ENCODE results near the gene CCDC27. TPM values are rescaled to one million over a fixed set of nuclear protein-coding genes. Genes with fewer than 3 reads are reported as not detected.

Gene CCDC27
- total and polyA plus RNA-seq, 2 of the 13 experiments (the other 11 are each of a cell fraction or from before 2014, with no cell fraction given) = not detected

DNA sequence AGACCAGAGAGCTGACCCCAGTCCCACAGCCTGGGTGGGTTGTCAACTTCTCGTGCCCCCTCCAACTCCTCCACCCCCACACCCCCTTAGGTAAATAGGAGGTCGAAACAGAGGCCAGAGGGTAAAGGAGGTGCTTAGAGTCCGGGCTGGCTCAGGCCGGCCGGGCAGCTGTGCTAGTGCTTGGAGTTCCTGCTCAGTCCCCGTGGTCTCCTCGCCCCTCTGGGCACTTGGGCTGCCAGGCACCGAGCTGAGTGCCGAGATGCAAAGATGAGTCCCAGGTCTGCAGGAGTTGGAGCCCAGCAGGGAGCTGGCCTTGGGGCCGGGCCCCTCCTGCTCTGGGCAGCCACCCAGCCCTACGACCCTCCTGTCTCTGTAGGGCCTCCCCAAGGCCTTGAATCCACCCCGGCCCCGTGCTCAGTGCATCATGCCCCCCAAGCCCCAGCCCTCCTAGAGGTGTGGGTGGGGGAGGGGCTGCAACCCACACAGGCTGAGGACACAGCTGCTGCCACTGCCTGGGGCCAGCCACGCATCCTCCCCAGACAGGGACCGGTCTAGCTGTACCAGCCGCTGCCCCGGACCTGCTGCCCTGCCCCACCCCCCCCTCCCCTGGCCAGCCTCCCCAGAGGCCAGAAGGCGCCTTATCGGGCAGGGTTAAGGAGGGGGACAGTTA lies 22.2 kb downstream of the CCDC27 start:
- WGBS (ENCODE audit: low lambda C conversion rate) = 14% methylated on average over 4 of the region's 19 CpGs
- no peaks in the 10 kb centered on the region for H3K27me3 ChIP-seq (ENCODE audit: control insufficient read depth in 1 of 2, insufficient read depth in 2 of 2, low read length in 2 of 2)
- peaks cover 18% of the 10 kb centered on the region for H3K79me2 ChIP-seq (ENCODE audit: insufficient read depth, low read length)
- no peak overlapping the region for H2AFZ ChIP-seq (ENCODE audit: low read length)
- H3K27ac ChIP-seq (ENCODE audit: extremely low read length, insufficient read depth, low read length) = peak overlapping the region; percentile 86
- FAIRE-seq = no peak
- ATAC-seq = no peak
- H3K4me2 ChIP-seq (ENCODE audit: low read depth, low read length) = peak overlapping the region; percentile 93
- CTCF ChIA-PET (ENCODE audit: low intra/inter-chr PET ratio, low total read pairs) = no interaction called here
- peak overlapping the region; percentile 81 for H3K9ac ChIP-seq (ENCODE audit: insufficient read depth, low read depth, low read length)
- no peaks in the 10 kb centered on the region for H3K36me3 ChIP-seq (replicated peaks in 1 of 2; ENCODE audit: control insufficient read depth in 1 of 2, insufficient read depth in 2 of 2, low read length in 2 of 2)
- H3K4me1 ChIP-seq (ENCODE audit: insufficient read depth, low read length) = peaks cover 61% of the 10 kb centered on the region
- POLR2A ChIA-PET = interaction anchor here (0.9 to 1.8 kb wide), 4 partner anchors 11 to 149 kb away, joined by 3 to 10 read pairs (median 4); partner anchors contain the start of gene TPRG1L
- no TSS peak for BruUV-seq (replicated peaks)
- no peaks in the 10 kb centered on the region for H3K9me3 ChIP-seq (ENCODE audit: low read length)
- intact Hi-C loops (cut with micrococcal nuclease; ENCODE audit: unreplicated experiment) (loop anchor here (10.0 kb wide), 1 partner anchor 130 kb away; the partner anchor contains the start of gene C1orf174), in situ Hi-C loops (cut with HindIII; ENCODE audit: extremely low pct_ligation_motif_present, low pct_unique_long_range_greater_than_20kb) (no loop called here)
- H3K4me3 ChIP-seq (replicated peaks in 1 of 3; ENCODE audit: insufficient read depth in 1 of 3, low read depth in 2 of 3, low read length in 3 of 3) = peak overlapping the region; percentile 89 to 90 (median 90)
- H4K20me1 ChIP-seq (ENCODE audit: insufficient read depth, low read length) = no peaks in the 10 kb centered on the region
- DNase-seq (ENCODE audit: low spot score) = no peak
- TF ChIP-seq ZNF788 (CRISPR knock-in tag; IDR thresholded peaks at IDR 0.05; ENCODE audit: borderline replicate concordance) (0 out of 2 replicates have a peak, but pooled peaks have one; percentile 35), ZNF607 (CRISPR knock-in tag; IDR thresholded peaks at IDR 0.05; ENCODE audit: borderline replicate concordance) (no peak), AGO2 (optimal IDR thresholded peaks at IDR 0.05; ENCODE audit: low read depth, low read length) (peak; percentile 63), XRCC5 (optimal IDR thresholded peaks at IDR 0.05; ENCODE audit: low read length) (peak; percentile 37), RBFOX2 (IDR thresholded peaks at IDR 0.05; ENCODE audit: low read depth, low read length) (peak; percentile 74; the same call in 1 of the 2 replicates), ZNF772 (CRISPR knock-in tag; IDR thresholded peaks at IDR 0.05) (peak; percentile 35; the same call in 1 of the 2 replicates), RBM39 (IDR thresholded peaks at IDR 0.05; ENCODE audit: low read depth, low read length, poor library complexity, severe bottlenecking) (peak; percentile 49), TARDBP (CRISPR knock-in tag; IDR thresholded peaks at IDR 0.05) (peak; percentile 54; the same call in 1 of the 2 replicates), ZBTB7B (CRISPR knock-in tag; IDR thresholded peaks at IDR 0.05) (0 out of 2 replicates have a peak, but pooled peaks have one; percentile 24), HNF4A (CRISPR knock-in tag; IDR thresholded peaks at IDR 0.05) (0 out of 2 replicates have a peak, but pooled peaks have one; percentile 6)
- TF ChIP-seq, protein P1, sequence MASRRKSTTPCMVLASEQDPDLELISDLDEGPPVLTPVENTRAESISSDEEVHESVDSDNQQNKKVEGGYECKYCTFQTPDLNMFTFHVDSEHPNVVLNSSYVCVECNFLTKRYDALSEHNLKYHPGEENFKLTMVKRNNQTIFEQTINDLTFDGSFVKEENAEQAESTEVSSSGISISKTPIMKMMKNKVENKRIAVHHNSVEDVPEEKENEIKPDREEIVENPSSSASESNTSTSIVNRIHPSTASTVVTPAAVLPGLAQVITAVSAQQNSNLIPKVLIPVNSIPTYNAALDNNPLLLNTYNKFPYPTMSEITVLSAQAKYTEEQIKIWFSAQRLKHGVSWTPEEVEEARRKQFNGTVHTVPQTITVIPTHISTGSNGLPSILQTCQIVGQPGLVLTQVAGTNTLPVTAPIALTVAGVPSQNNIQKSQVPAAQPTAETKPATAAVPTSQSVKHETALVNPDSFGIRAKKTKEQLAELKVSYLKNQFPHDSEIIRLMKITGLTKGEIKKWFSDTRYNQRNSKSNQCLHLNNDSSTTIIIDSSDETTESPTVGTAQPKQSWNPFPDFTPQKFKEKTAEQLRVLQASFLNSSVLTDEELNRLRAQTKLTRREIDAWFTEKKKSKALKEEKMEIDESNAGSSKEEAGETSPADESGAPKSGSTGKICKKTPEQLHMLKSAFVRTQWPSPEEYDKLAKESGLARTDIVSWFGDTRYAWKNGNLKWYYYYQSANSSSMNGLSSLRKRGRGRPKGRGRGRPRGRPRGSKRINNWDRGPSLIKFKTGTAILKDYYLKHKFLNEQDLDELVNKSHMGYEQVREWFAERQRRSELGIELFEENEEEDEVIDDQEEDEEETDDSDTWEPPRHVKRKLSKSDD (CRISPR knock-in tag; IDR thresholded peaks at IDR 0.05; ENCODE audit: low read depth) = peak; percentile 47; the same call in 1 of the 2 replicates
- TF ChIP-seq, protein P2, sequence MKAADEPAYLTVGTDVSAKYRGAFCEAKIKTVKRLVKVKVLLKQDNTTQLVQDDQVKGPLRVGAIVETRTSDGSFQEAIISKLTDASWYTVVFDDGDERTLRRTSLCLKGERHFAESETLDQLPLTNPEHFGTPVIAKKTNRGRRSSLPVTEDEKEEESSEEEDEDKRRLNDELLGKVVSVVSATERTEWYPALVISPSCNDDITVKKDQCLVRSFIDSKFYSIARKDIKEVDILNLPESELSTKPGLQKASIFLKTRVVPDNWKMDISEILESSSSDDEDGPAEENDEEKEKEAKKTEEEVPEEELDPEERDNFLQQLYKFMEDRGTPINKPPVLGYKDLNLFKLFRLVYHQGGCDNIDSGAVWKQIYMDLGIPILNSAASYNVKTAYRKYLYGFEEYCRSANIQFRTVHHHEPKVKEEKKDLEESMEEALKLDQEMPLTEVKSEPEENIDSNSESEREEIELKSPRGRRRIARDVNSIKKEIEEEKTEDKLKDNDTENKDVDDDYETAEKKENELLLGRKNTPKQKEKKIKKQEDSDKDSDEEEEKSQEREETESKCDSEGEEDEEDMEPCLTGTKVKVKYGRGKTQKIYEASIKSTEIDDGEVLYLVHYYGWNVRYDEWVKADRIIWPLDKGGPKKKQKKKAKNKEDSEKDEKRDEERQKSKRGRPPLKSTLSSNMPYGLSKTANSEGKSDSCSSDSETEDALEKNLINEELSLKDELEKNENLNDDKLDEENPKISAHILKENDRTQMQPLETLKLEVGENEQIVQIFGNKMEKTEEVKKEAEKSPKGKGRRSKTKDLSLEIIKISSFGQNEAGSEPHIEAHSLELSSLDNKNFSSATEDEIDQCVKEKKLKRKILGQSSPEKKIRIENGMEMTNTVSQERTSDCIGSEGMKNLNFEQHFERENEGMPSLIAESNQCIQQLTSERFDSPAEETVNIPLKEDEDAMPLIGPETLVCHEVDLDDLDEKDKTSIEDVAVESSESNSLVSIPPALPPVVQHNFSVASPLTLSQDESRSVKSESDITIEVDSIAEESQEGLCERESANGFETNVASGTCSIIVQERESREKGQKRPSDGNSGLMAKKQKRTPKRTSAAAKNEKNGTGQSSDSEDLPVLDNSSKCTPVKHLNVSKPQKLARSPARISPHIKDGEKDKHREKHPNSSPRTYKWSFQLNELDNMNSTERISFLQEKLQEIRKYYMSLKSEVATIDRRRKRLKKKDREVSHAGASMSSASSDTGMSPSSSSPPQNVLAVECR (CRISPR knock-in tag; IDR thresholded peaks at IDR 0.05; ENCODE audit: borderline replicate concordance) = 0 out of 2 replicates have a peak, but pooled peaks have one; percentile 22
- TF ChIP-seq, protein P3, sequence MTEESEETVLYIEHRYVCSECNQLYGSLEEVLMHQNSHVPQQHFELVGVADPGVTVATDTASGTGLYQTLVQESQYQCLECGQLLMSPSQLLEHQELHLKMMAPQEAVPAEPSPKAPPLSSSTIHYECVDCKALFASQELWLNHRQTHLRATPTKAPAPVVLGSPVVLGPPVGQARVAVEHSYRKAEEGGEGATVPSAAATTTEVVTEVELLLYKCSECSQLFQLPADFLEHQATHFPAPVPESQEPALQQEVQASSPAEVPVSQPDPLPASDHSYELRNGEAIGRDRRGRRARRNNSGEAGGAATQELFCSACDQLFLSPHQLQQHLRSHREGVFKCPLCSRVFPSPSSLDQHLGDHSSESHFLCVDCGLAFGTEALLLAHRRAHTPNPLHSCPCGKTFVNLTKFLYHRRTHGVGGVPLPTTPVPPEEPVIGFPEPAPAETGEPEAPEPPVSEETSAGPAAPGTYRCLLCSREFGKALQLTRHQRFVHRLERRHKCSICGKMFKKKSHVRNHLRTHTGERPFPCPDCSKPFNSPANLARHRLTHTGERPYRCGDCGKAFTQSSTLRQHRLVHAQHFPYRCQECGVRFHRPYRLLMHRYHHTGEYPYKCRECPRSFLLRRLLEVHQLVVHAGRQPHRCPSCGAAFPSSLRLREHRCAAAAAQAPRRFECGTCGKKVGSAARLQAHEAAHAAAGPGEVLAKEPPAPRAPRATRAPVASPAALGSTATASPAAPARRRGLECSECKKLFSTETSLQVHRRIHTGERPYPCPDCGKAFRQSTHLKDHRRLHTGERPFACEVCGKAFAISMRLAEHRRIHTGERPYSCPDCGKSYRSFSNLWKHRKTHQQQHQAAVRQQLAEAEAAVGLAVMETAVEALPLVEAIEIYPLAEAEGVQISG (CRISPR knock-in tag; IDR thresholded peaks at IDR 0.05) = 0 out of 2 replicates have a peak, but pooled peaks have one; percentile 18
